ENCODE measurements around the gene CYP4F11.

Gene CYP4F11

GRCh38 chr19:15864824-15865223 lies 69.5 kb downstream of the CYP4F11 start:
- Histone ChIP-seq H3K27ac (ENCODE audit: low read depth, low read length) (no peak overlapping the region), H3K4me1 (ENCODE audit: control insufficient read depth in 1 of 2, insufficient read depth in 2 of 2, low read length in 2 of 2) (no peaks in the 10 kb centered on the region), H3K4me3 (ENCODE audit: low read depth in 1 of 2, low read length in 2 of 2) (no peak overlapping the region), H3K36me3 (ENCODE audit: control insufficient read depth in 1 of 2, insufficient read depth in 2 of 2, low read length in 2 of 2) (no peaks in the 10 kb centered on the region), H3K9me3 (ENCODE audit: control insufficient read depth in 1 of 2, low read length in 2 of 2) (no peaks in the 10 kb centered on the region), H3K9ac (ENCODE audit: low read depth in 1 of 2, low read length in 2 of 2) (no peak overlapping the region), H3K27me3 (ENCODE audit: control insufficient read depth in 1 of 2, insufficient read depth in 2 of 2, low read length in 2 of 2) (peaks cover 2 to 4% of the 10 kb centered on the region in 2 donors)

- no peak overlapping the region for H3K9ac ChIP-seq (ENCODE audit: low read depth in 1 of 2, low read length in 2 of 2)
Measured at GRCh38 chr19:15863272-15863671, 71.1 kb downstream of the CYP4F11 start.

GRCh38 chr19:15862444-15862843 lies 71.9 kb downstream of the CYP4F11 start:
- Histone ChIP-seq H3K4me3 (ENCODE audit: low read depth in 1 of 2, low read length in 2 of 2) (no peak overlapping the region), H3K27ac (ENCODE audit: low read depth, low read length) (no peak overlapping the region), H3K4me1 (ENCODE audit: control insufficient read depth in 1 of 2, insufficient read depth in 2 of 2, low read length in 2 of 2) (no peaks in the 10 kb centered on the region), H3K9me3 (ENCODE audit: control insufficient read depth in 1 of 2, low read length in 2 of 2) (no peaks in the 10 kb centered on the region), H3K9ac (ENCODE audit: low read depth in 1 of 2, low read length in 2 of 2) (no peak overlapping the region), H3K36me3 (ENCODE audit: control insufficient read depth in 1 of 2, insufficient read depth in 2 of 2, low read length in 2 of 2) (no peaks in the 10 kb centered on the region), H3K27me3 (ENCODE audit: control insufficient read depth in 1 of 2, insufficient read depth in 2 of 2, low read length in 2 of 2) (peaks cover 2 to 4% of the 10 kb centered on the region in 2 donors)

More at GRCh38 chr19:15863272-15863671, 71.1 kb downstream of the CYP4F11 start:
- no peaks in the 10 kb centered on the region for H3K36me3 ChIP-seq (ENCODE audit: control insufficient read depth in 1 of 2, insufficient read depth in 2 of 2, low read length in 2 of 2)
- H3K9me3 ChIP-seq (ENCODE audit: control insufficient read depth in 1 of 2, low read length in 2 of 2), result no peaks in the 10 kb centered on the region
- H3K4me3 ChIP-seq (ENCODE audit: low read depth in 1 of 2, low read length in 2 of 2), result no peak overlapping the region
- no peak overlapping the region for H3K27ac ChIP-seq (ENCODE audit: low read depth, low read length)
- H3K4me1 ChIP-seq (ENCODE audit: control insufficient read depth in 1 of 2, insufficient read depth in 2 of 2, low read length in 2 of 2), result no peaks in the 10 kb centered on the region
- peaks cover 2 to 4% of the 10 kb centered on the region in 2 donors for H3K27me3 ChIP-seq (ENCODE audit: control insufficient read depth in 1 of 2, insufficient read depth in 2 of 2, low read length in 2 of 2)
